COLO668 (cell line): Measurements from ENCODE around the gene CCND1.

ENCODE experiments used
- DNase-seq: peaks from one replicate; lab custom pipeline; 2025; ENCODE audit not compliant: unreplicated experiment; lab: John Stamatoyannopoulos, UW

The CCND1 gene

GRCh38 chr11:69640995-69641581, at the start of gene CCND1:
CCND1 (plus strand) TSS chr11:69641156; CDS start chr11:69641314, 158 bp downstream.
- peak; percentile 10 for DNase-seq

DNA sequence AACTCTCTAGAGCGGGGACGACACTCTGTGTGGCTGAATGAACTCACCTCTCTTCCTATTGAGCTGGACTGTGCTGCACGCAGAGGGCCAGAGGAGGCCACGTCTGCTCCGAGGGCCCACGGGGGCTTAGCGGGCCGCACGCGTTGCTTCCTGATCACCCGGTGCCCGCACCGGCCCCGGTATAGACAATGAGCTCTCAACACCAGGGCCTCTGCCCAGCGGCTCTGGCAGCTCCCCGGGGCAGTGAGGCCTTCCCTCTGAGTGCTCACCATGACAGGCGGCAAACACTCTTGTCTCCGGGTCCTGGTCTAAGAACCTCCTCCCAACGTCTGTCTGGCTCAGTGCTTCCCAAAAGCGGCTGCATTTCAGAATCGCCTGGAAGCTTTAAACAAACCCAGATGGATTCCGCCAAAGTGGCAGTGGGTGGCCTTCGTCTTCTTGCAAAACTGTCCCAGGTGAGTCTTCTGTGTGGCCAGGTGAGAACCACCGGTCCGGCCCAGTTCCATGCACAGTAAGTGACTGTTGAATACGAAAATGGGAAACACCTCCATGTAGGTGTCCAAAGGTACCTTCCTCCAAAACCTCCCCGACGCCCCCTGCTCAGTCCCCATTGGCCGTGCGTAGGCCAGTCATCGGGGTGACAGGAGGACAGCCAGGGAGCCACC, 47.8 kb upstream of the CCND1 start:
- no peak for DNase-seq

DNA sequence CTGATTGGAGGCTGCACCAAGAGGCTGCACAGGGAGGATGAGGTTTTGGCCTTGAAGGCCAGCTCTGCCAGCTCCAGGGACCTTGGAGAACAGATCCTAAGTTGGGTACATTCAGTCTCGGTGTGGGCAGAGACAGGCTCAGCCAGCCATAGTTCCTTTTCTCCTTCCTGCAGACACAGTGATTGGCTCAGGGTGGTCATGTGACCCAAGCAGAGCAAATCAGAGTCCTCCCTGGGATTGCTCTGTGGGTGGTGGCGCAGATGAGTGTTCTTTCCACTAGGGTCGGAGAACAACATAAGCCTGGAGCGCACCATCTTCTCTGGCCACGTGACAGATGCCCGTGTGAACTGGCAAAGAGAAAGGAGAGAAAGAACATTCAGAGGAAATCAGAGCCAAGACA, 47.1 kb upstream of the CCND1 start:
- DNase-seq = no peak

DNA sequence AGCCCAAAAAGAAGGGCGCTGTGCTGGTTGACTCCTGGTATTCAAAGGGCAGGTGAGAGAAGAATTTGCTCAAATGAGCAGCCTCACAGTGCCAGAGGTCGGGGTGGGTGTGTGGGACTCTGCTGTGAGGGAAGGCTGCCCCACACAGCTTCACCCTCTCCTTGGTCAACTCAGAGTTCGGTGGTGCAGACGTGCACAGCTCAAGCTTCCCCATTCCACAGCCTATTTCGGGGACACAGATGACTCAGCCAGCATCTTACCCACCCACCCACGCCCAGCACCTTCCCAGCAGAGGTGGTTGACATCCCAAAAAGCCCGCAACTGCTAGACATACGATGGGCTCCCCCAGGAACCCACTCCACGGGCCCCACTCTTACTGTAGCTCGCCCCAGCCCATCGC, 46.5 kb upstream of the CCND1 start:
- DNase-seq = no peak

GRCh38 chr11:69595805-69596665, 44.9 kb upstream of the CCND1 start:
- DNase-seq = no peak

DNA sequence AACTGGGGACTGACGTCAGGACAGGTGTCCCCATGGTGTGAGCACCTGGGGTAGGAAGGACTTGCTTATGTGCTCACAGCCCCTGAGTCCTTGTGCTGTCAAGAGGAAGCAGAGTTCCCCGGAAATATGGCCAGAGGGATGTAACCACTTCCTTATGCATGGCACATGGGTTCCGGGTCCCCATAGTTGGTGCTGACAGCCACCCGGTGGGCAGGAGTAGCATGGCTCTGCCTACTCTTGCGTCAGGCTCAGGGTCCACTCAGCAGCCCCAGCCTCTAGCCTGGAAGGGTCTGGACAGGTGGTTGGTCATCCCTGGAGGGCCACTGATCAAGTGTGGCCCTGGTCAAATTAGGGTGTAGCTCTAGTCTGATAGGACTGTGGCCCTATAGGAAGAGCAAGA, 42.8 kb upstream of the CCND1 start:
- DNase-seq = no peak

GRCh38 chr11:69599502-69599901, 41.5 kb upstream of the CCND1 start:
- no peak for DNase-seq

- DNase-seq = no peak
Measured at GRCh38 chr11:69600001-69600400, 41.0 kb upstream of the CCND1 start.

DNA sequence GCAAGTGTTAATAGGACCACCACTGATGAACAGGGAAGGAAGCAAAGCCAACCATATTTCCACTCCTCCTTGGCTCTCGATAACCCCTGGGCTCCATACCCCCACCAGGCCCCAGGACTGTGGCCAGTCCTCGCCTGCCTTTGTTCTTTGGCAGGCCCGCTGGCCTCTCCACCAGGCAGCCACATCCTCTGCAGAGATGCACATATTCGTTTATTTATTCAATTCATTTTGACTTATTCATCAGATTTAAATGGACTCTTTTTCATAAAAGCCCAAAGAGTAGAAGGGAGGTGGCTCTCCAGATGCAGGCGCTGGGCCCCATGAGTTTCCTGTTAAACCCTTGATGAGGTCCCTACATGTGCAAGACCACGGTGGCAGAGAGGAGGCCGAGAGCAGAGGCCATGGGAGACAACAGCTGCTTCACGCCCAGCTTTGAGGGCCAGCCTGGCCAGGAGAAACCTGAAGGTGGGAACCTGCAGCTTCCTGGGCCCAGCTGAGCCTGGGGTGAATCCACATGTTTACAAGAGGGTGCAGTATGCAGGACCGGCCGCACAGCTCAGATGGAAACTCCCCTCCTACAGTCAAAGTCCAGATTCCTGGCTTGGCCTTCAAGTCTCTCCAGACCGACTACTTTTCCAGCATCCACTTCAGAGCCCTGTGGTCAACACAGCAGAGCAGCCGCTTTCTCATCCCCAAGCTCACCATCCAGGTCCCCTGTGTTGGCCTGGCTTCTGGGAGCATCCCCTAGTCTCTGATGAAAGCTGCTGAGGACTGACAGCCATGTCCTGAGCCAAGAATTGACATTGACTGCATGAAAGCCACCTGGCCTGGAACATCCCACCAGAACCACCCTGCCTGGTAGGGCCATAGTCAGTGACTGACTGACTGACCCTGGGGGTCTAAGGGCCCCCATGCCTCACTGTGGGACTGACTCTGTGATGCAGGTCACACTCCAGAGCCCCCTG, 39.7 kb upstream of the CCND1 start:
- DNase-seq = no peak

- no peak for DNase-seq
Measured at GRCh38 chr11:69603111-69603836, 37.7 kb upstream of the CCND1 start.

- DNase-seq = no peak
Measured at GRCh38 chr11:69604055-69604454, 36.9 kb upstream of the CCND1 start.

- DNase-seq = no peak
Measured at GRCh38 chr11:69605737-69606526, 35.0 kb upstream of the CCND1 start.

DNA sequence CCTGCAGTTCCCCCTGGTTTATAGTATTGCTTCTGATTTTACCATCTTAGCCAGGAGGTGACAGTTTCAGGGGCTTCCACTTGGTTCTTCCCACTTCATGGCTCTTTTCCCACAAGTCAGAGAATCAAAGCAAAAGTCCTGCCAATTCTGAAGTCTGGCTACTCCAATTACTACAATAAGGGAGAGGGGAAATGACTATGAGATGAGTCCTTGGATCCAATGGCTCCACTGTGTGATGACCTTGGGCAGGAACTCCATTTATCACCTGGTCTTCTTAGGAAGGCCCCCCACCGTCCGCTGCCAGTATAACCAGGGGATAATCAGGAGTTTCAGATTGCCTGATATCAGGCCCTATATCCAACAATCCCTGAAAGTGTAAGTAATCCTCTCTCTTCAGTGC, 31.6 kb upstream of the CCND1 start:
- no peak for DNase-seq

DNA sequence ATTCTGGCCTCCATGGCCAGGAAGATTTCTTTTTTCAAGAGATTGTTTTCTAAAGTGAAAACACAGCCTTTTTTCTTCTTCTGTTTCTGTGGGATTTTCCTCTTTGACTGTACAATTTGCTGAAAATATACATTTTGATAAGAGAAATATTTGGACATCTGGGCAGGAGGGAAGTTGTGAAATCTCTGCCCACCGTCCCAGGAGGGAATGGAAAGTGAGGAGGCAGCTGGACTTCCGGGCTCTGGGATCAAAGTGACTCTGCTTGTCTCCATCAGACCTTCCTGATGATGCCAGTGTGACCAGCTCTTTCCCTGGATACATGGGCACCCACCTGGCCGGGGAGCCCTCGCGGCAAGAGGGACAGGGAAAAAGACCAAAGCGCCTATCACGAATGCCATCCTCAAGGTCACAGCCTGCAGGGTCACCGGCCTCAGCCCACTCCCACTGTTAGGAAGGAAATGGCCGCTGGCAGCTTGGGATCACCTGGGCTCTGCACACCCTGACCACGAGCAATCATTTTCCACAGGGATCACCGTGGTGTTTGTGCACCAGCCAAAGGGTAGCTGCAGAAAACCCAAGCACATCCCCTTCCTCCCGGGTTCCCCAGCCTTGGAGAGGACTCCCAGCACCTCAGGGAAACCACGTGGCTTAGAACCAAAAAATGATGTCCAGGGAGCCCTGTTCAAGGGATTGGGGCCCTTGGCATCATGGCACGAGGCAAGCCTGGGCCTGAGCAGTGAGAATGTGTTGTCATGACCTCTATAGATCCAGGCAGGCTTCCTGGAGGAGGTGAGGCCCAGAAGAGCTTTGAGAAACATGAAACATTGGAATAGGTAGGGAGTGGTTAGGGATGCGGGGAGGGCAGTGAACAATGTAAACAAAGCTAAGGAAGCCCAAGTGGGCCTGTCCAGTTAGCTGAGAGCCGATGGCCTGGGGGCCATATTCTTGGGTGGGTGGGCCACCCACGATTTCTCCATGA, 29.1 kb upstream of the CCND1 start:
- DNase-seq = no peak

DNA sequence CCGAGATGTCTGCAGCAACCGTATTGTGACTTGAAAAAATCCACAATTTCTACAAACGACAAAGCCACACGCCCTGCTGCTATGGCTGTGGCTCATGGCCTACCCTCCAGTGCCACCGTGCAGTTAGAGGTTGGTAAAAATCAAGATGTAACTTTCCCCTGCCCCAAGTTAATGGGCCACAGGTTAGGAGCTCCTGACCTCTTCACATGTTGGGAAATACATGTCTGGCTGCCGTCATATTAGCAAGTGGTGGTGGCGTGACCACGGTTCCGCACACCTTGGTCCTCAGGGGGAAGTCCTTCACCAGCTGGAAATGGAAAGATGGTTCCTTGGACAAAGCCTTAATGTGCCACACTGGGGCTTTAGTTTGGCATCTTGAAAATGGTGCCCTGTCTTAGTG, 27.4 kb upstream of the CCND1 start:
- no peak for DNase-seq

DNA sequence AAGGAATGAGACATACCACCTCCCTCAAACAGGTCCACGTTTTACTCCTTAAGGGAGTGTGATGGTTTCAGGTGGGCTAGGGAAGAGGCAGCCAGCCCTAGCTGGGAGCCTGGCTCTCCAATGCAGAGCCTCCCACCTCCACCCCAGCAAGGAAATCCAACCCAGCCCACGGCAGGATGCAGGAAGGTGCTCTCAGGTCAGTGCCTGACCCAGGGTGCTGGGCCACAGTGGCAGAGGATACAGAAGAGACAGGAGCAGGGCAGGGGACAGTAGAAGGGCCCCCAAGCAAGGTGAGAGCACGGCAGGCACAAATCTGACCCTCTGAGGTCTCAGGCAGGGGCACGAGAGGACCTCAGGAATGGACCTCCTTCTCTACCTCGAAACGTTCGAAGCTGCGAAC, 26.9 kb upstream of the CCND1 start:
- no peak for DNase-seq

- no peak for DNase-seq
Measured at GRCh38 chr11:69615545-69616278, 25.2 kb upstream of the CCND1 start.

DNA sequence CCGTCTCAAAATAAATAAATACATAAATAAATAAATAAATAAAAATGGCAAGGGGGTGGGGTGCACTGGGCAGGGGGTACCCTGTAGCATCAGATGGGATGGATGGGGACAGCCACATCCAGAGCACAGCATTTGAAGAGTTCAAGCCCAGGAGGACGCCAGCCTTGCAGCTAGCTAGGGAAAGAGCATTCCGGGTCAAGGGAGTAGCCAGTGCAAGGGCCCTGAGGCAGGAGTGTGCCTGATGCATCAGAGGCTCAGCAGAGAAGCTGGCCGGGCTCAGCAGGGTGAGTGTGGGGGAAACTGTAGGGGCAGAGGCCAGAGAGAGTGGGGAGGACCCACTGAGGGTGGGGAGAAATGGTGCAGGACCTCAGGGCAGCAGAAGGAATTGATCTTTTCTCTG, 23.7 kb upstream of the CCND1 start:
- DNase-seq = no peak
